GM21825 (cell line): ENCODE measurements around the gene PAIP2B.

ENCODE experiments used
- ATAC-seq: cut with Tn5 transposase; IDR thresholded peaks from one replicate; pipeline ENCODE4 v1.9.1; 2021; ENCODE audit warnings: mild to moderate bottlenecking, moderate library complexity; ENCODE audit not compliant: unreplicated experiment

PAIP2B gene

GRCh38 chr2:71154798-71155197 is 72.1 kb downstream of the PAIP2B start:
- ATAC-seq, result no peak

- ATAC-seq, result no peak
Observed at GRCh38 chr2:71154279-71154678, 72.6 kb downstream of the PAIP2B start.

GRCh38 chr2:71153585-71154224 is 73.2 kb downstream of the PAIP2B start:
- ATAC-seq, result no peak

GRCh38 chr2:71151620-71152019 is 75.3 kb downstream of the PAIP2B start:
- no peak for ATAC-seq

- ATAC-seq, result no peak
Observed at GRCh38 chr2:71150082-71150816, 76.7 kb downstream of the PAIP2B start.

- no peak for ATAC-seq
Observed at GRCh38 chr2:71148506-71149063, 78.3 kb downstream of the PAIP2B start.

- ATAC-seq, result no peak
Observed at GRCh38 chr2:71143782-71144181, 83.1 kb downstream of the PAIP2B start.

- no peak for ATAC-seq
Observed at GRCh38 chr2:71136174-71136573, 90.7 kb downstream of the PAIP2B start.

GRCh38 chr2:71133603-71134002 is 93.3 kb downstream of the PAIP2B start:
- ATAC-seq, result no peak
